Breast epithelium (tissue), 3 donors: ENCODE results near the gene MROH2A.

Source experiments
- CTCF ChIP-seq, 3 donors: fragments of 450-650 bp; IDR thresholded peaks; one replicate each; pipeline ENCODE4 v1.5.1; 2016 to 2017; ENCODE audit warnings: antibody characterized with exemption in 3 of 3, mild to moderate bottlenecking in 3 of 3, moderate library complexity in 3 of 3
- POLR2A ChIP-seq: fragments of 450-650 bp; IDR thresholded peaks from one replicate; pipeline ENCODE4 v1.6.1; 2016; ENCODE audit warnings: antibody characterized with exemption, mild to moderate bottlenecking, moderate library complexity
- POLR2AphosphoS5 ChIP-seq, 3 donors: sonication (generic); formaldehyde crosslinking; IDR thresholded peaks; one replicate each; pipeline ENCODE4 v1.6.1; 2017; ENCODE audit warnings: antibody characterized with exemption in 3 of 3

DNA sequence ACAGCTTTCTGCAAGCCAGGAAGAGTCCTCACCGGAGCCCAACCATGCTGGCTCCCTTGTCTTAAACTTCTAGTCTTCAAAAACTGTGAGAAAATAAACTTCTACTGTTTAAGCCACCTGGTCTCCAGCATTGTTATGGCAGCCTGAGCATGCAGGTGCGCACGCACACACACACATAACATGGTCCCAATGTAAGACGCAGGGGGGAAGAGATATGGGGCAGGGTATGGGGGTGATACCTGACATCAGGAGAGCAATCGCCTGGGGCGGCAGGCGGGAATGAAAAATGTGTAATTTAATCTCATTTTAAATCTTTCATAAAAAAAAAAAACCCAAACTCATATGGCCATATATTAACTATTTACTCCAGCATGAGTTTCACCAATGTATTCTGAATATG, 58.2 kb downstream of the MROH2A start:
- TF ChIP-seq POLR2A (no peak), CTCF (IDR thresholded peaks at IDR 0.05) (no peak), POLR2AphosphoS5 (IDR thresholded peaks at IDR 0.05) (no peak)
